Testis (tissue), 3 donors: ENCODE measurements around the gene IFT25. TPM values are rescaled to one million over a fixed set of nuclear protein-coding genes. Genes with fewer than 3 reads are reported as not detected.
"Not testable (repeated sequence)": the region's sequence is repeated elsewhere in the genome, so short reads cannot be mapped to it uniquely, and the experiment has no call there.

ENCODE experiments used
- DNase-seq: peaks from one replicate; pipeline ENCODE4 v3.0.0-alpha.2; 2019
- H3K27ac ChIP-seq, 2 donors: fragments of 200-600 bp; sonication (generic); one replicate each; pipeline ENCODE4 v1.5.1; 2019
- H3K27me3 ChIP-seq: fragments of 200-600 bp; sonication (generic); one replicate; pipeline ENCODE4 v1.5.1; 2019
- H3K36me3 ChIP-seq: fragments of 200-600 bp; sonication (generic); one replicate; pipeline ENCODE4 v1.5.1; 2017; ENCODE audit warnings: low read depth; ENCODE audit errors: missing control alignments
- H3K4me1 ChIP-seq: fragments of 200-600 bp; sonication (generic); one replicate; pipeline ENCODE4 v1.5.1; 2019
- H3K4me3 ChIP-seq, 2 donors: fragments of 200-600 bp; sonication (generic); one replicate each; pipeline ENCODE4 v1.5.1; 2017 to 2019
- H3K9me3 ChIP-seq: fragments of 200-600 bp; sonication (generic); one replicate; pipeline ENCODE4 v1.5.1; 2017
- POLR2A ChIP-seq: fragments of 450-650 bp; IDR thresholded peaks from one replicate; pipeline ENCODE4 v1.6.1; 2017; ENCODE audit warnings: antibody characterized with exemption, mild to moderate bottlenecking, moderate library complexity
- WGBS, 2 donors: methylation state at CpG; one replicate each; pipeline ENCODE4 v1.1.5; 2018; 5-methylcytosine and 5-hydroxymethylcytosine counted together
- intact Hi-C: fragments of 100-400 bp; cut with DNase I; formaldehyde crosslinking; loops from one replicate; pipeline ENCODE4 v1.15.1; 2023; ENCODE audit warnings: low total_unique reads
- polyA plus RNA-seq: library from polyadenylated mRNA; stranded (reverse); fragments of 350-450 nt; fragmentation: Illumina TruSeq; extraction: RNeasy Lipid Tissue Mini Kit (QIAGEN cat#74804); gene quantifications from one replicate; pipeline ENCODE4 v1.2.3, GENCODE V29; 2014; ENCODE audit warnings: low read depth, low replicate concordance; ENCODE audit not compliant: insufficient read depth
- total RNA-seq, 2 donors: library from RNA; depleted of rRNA; stranded (reverse); fragments of >200 nt; gene quantifications; one replicate each; pipeline ENCODE4 v1.2.3, GENCODE V29; 2016
- TF ChIP-seq, protein P1 (sequence below), 3 experiments: fragments of 450-650 bp in 2 of 3; fragments of 200-600 bp in 1 of 3; sonication (generic) in 1 of 3; IDR thresholded peaks; one replicate each; pipeline ENCODE4 v1.5.1; 2016 to 2019; ENCODE audit warnings: antibody characterized with exemption in 3 of 3, mild to moderate bottlenecking in 2 of 3, moderate library complexity in 1 of 3

The IFT25 gene
- total and polyA plus RNA-seq, 3 donors from 2014 or later: 28.1 to 43.7 (median 34.1) TPM

DNA sequence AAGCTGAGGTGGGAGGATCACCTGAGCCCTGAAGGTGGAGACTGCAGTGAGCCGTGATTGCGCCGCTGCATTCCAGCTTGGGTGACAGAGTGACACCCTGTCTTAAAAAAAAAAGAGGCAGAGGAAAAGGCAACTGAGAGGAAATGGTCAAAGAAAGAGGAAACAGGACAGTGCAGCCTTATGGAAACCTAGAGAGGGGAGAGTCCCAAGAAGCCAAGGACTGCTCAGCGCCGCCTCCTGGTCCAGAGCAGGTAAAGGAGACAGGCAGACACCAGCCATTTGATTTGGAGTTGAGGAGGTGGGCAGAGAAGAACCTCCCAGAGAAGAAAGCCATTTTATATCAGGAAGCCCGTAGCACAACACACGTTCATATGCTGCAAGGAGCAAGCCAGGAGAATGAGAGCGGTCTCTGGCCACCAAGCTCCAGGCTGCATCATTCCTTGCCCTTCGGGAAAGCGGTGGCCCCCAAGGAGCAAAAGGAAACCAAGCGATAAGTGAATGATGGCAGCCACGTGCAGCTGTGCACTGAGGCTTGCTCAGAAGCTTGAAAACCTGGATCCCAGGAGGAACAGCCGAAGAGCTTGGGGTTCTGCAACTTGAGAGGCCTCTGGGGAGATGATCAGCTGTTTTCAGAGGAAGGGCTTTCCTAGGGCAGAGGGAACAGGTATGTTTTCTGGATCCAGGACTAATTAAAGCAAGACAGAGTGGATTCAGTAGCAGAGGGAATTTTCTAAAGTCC, 34.4 kb upstream of the IFT25 start:
- Histone ChIP-seq H3K4me3 (no peak overlapping the region), H3K27me3 (no peaks in the 10 kb centered on the region), H3K9me3 (no peaks in the 10 kb centered on the region), H3K36me3 (no peaks in the 10 kb centered on the region), H3K27ac (no peak overlapping the region), H3K4me1 (peaks cover 12% of the 10 kb centered on the region)
- intact Hi-C loops: no loop called here
- no peak for DNase-seq
- TF ChIP-seq, protein P1, sequence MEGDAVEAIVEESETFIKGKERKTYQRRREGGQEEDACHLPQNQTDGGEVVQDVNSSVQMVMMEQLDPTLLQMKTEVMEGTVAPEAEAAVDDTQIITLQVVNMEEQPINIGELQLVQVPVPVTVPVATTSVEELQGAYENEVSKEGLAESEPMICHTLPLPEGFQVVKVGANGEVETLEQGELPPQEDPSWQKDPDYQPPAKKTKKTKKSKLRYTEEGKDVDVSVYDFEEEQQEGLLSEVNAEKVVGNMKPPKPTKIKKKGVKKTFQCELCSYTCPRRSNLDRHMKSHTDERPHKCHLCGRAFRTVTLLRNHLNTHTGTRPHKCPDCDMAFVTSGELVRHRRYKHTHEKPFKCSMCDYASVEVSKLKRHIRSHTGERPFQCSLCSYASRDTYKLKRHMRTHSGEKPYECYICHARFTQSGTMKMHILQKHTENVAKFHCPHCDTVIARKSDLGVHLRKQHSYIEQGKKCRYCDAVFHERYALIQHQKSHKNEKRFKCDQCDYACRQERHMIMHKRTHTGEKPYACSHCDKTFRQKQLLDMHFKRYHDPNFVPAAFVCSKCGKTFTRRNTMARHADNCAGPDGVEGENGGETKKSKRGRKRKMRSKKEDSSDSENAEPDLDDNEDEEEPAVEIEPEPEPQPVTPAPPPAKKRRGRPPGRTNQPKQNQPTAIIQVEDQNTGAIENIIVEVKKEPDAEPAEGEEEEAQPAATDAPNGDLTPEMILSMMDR (IDR thresholded peaks at IDR 0.05): no peak
- no peak for TF ChIP-seq POLR2A
- 82 to 85% methylated on average over 13 of the region's 13 CpGs for WGBS, 2 donors

DNA sequence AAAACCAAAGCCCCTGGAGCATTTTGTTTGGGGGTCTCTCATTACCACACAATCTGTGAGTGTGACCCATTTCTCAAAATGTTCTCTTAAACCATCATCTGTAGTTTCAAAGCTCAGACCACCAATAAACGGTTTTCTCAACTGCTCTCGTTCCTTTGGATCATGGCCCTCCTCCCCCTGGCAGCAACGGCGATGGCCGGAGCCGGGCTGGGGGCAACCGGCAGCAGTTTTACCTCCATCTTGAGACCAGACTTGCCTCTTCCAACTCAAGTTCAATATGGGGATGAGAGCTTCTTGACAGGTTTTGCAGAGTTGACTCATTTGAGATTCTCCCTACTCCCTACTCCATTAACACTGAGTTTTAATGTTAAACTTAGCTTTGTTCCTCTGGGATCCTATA, 30.4 kb upstream of the IFT25 start:
- H3K27ac ChIP-seq: no peak overlapping the region
- no peaks in the 10 kb centered on the region for H3K36me3 ChIP-seq
- no peak for DNase-seq
- no peaks in the 10 kb centered on the region for H3K27me3 ChIP-seq
- TF ChIP-seq, protein P1 (IDR thresholded peaks at IDR 0.05): no peak
- TF ChIP-seq POLR2A: no peak
- no peak overlapping the region for H3K4me3 ChIP-seq
- intact Hi-C loops: no loop called here
- no peaks in the 10 kb centered on the region for H3K9me3 ChIP-seq
- H3K4me1 ChIP-seq: no peaks in the 10 kb centered on the region
- WGBS, 2 donors: 95% methylated on average over 7 of the region's 7 CpGs

DNA sequence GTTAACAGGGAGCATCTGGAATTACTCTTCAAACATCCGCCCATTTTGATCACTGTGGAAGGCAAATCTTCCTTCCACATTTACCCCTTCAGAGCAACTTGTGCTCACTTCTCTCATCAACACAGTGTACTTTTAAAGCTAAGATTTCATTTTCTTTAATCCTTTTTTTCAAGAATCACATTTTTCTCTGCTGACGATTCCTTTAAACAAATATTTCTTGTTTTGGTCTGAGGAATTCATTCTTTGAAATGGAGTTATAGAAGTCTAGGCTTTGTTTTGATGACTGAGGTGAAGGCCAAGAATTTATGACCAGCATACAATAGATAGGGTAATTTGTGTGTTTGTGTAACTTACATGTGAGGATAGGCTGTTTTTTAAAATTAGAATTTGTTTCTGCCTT, 26.2 kb upstream of the IFT25 start:
- no peak overlapping the region for H3K4me3 ChIP-seq
- no peaks in the 10 kb centered on the region for H3K36me3 ChIP-seq
- H3K9me3 ChIP-seq: no peaks in the 10 kb centered on the region
- intact Hi-C loops: no loop called here
- 61 to 79% methylated on average over 2 of the region's 2 CpGs for WGBS, 2 donors
- H3K27me3 ChIP-seq: no peaks in the 10 kb centered on the region
- DNase-seq: no peak
- TF ChIP-seq, protein P1 (IDR thresholded peaks at IDR 0.05): no peak
- TF ChIP-seq POLR2A: no peak
- H3K27ac ChIP-seq: no peak overlapping the region
- no peaks in the 10 kb centered on the region for H3K4me1 ChIP-seq

DNA sequence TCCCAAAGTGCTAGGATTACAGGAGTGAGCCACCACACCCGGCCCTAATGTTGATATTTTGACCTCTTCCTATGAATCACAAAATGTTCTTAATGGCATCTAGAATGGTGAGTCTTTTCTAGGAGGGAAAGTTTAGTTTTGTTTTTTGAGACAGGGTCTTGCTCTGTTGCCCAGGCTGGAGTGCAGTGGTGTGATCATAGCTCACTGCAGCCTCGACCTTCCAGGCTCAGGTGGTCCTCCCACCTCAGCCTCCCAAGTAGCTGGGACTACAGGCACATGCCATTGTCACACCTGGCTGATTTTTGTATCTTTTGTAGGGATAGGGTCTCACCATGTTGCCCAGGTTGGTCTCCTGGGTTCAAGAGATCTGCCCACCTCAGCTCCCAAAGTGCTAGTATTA, 23.8 kb upstream of the IFT25 start:
- H3K36me3 ChIP-seq, DNase-seq, intact Hi-C loops, H3K4me1 ChIP-seq, H3K4me3 ChIP-seq, H3K27me3 ChIP-seq, H3K27ac ChIP-seq, H3K9me3 ChIP-seq: not testable (repeated sequence)
- WGBS, 2 donors: 83 to 100% methylated on average over 2 of the region's 2 CpGs

DNA sequence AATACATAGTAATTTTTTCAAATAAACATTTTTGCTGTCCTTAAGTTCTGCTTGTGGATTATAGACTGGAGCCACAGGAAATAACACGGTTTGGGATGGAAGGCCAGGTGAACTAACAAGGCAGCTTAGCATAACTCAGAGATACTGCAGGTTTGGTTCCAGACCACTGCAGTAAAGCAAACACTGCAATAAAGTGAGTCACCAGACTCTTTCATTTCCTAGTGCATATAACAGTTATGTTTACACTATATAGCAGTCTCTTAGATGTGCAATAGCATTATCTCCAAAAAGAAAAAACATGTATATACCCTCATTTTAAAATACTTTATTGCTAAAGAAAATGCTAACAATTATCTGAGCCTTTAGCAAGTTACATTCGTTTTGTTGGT, 22.6 kb upstream of the IFT25 start:
- H3K27me3 ChIP-seq: no peaks in the 10 kb centered on the region
- H3K27ac ChIP-seq: no peak overlapping the region
- H3K4me1 ChIP-seq: no peaks in the 10 kb centered on the region
- no peak overlapping the region for H3K4me3 ChIP-seq
- 78 to 79% methylated on average over 2 of the region's 2 CpGs for WGBS, 2 donors
- intact Hi-C loops: no loop called here
- no peaks in the 10 kb centered on the region for H3K9me3 ChIP-seq
- no peak for DNase-seq
- TF ChIP-seq, protein P1 (IDR thresholded peaks at IDR 0.05): no peak
- no peak for TF ChIP-seq POLR2A
- H3K36me3 ChIP-seq: no peaks in the 10 kb centered on the region
